ENCODE measurements around the gene TRERF1. TPM values are rescaled to one million over a fixed set of nuclear protein-coding genes. Genes with fewer than 3 reads are reported as not detected.
"Not testable (repeated sequence)": the region's sequence is repeated elsewhere in the genome, so short reads cannot be mapped to it uniquely, and the experiment has no call there.

TRERF1 gene
- polyA plus RNA-seq, 1 donor (not counting 4 experiments of a cell fraction or from before 2014, with no cell fraction given) = 4.8 TPM

DNA sequence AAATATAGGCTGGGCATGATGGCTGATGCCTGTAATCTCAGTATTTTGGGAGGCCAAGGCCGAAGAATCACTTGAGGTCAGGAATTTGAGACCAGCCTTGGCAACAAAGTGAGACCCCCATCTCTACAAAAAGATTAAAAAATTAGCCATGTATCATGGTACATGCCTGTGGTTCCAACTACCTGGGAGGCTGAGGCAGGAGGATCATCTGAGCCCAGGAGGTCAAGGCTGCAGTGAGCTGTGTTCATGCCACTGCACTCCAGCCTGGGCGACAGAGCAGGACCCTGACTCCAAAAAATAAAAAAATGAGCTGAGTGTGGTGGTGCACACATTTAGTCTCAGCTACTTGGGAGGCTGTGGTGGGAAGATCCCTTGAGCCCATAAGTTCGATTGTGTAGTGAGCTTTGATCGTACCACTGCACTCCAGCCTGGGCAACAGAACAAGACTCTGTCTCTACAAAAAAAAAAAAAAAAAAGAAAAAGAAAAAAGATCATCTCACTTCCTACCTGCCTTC is 246.9 kb downstream of the TRERF1 start:
- H4K20me1 ChIP-seq (ENCODE audit: control insufficient read depth, extremely low read depth, insufficient read depth, low read length) = no peaks in the 10 kb centered on the region
- H3K4me3 ChIP-seq (ENCODE audit: control insufficient read depth in 2 of 3, extremely low read depth in 1 of 3, insufficient read depth in 2 of 3, low read depth in 1 of 3, low read length in 3 of 3) = no peak overlapping the region
- FAIRE-seq (no peak), DNase-seq (ENCODE audit: low read depth, low spot score) (no peak)
- H3K4me1 ChIP-seq (ENCODE audit: control insufficient read depth, extremely low read depth, insufficient read depth, low read length) = peaks cover 8% of the 10 kb centered on the region
- H3K79me2 ChIP-seq (ENCODE audit: control insufficient read depth, insufficient read depth, low read length) = no peaks in the 10 kb centered on the region
- no peaks in the 10 kb centered on the region for H3K9me1 ChIP-seq (ENCODE audit: control insufficient read depth, extremely low read depth, insufficient read depth, low read length)
- no peak overlapping the region for H3K27ac ChIP-seq (ENCODE audit: control insufficient read depth, insufficient read depth, low read length)
- no peaks in the 10 kb centered on the region for H3K27me3 ChIP-seq (ENCODE audit: control insufficient read depth, extremely low read depth, insufficient read depth, low read length)
- no peaks in the 10 kb centered on the region for H3K9me3 ChIP-seq (ENCODE audit: control insufficient read depth, low read depth, low read length)
- H3K4me2 ChIP-seq (ENCODE audit: control insufficient read depth, extremely low read depth, insufficient read depth, low read depth, low read length) = no peak overlapping the region
- H3K9ac ChIP-seq (ENCODE audit: control insufficient read depth, extremely low read depth, insufficient read depth, low read length) = no peak overlapping the region
- peaks cover 9 to 14% of the 10 kb centered on the region in 2 experiments for H3K36me3 ChIP-seq (ENCODE audit: control insufficient read depth in 2 of 2, extremely low read depth in 1 of 2, insufficient read depth in 2 of 2, low read length in 2 of 2)
- TF ChIP-seq CTCF (optimal IDR thresholded peaks at IDR 0.05 in 1 of 3, IDR thresholded peaks at IDR 0.05 in 1 of 3, conservative IDR thresholded peaks at IDR 0.05 in 1 of 3; ENCODE audit: extremely low read depth in 1 of 3, insufficient read depth in 2 of 3, low read length in 3 of 3) = no peak
- TF ChIP-seq EZH2 (IDR thresholded peaks at IDR 0.05; ENCODE audit: low read length) = no peak
- no peak overlapping the region for H2AFZ ChIP-seq (ENCODE audit: control insufficient read depth, low read length)
- dilution Hi-C loops (cut with MboI; ENCODE audit: extremely low pct_ligation_motif_present, low sequenced_read_pairs) = no loop called here

- FAIRE-seq = no peak
- dilution Hi-C loops (cut with MboI; ENCODE audit: extremely low pct_ligation_motif_present, low sequenced_read_pairs) = no loop called here
- peaks cover 12% of the 10 kb centered on the region for H3K4me1 ChIP-seq (ENCODE audit: control insufficient read depth, extremely low read depth, insufficient read depth, low read length)
Observed at GRCh38 chr6:42203183-42203582, 248.5 kb downstream of the TRERF1 start.

DNA sequence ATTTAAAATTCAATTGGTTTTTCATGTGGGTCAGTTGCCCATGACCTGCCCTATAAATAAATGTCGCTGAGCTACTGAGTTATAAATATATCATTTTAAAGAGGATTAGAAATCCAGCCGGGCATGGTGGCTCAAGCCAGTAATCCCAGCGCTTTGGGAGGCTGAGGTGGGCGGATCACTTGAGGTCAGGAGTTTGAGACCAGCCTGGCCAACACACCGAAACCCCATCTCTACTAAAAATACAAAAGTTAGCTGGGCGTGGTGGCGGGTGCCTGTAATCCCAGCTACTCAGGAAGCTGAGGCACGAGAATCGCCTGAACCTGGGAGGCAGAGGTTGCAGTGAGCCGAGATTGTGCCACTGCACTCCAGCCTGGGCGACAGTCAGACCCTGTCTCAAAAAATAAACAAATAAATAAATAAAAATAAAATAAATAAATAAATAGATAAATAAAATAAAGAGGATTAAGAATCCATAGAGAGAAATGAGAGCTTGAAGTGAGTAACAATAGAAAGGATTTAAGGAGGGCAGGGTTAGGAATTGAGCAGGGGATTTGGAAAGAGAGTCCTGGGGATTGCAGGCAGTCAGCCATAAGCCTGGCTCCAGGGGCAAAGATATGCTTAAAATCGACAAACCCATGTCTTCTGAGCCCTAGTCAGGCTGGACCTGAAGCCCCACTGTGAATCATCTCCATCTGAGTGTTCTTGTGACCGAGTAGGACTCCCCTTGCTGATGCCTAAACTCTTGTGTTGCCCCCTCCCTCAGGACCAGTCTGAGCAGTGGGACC is 249.4 kb downstream of the TRERF1 start:
- DNase-seq (ENCODE audit: low read depth, low spot score); H2AFZ ChIP-seq (ENCODE audit: control insufficient read depth, low read length); H3K36me3 ChIP-seq (ENCODE audit: control insufficient read depth in 2 of 2, extremely low read depth in 1 of 2, insufficient read depth in 2 of 2, low read length in 2 of 2); H3K27me3 ChIP-seq (ENCODE audit: control insufficient read depth, extremely low read depth, insufficient read depth, low read length); H3K79me2 ChIP-seq (ENCODE audit: control insufficient read depth, insufficient read depth, low read length); H4K20me1 ChIP-seq (ENCODE audit: control insufficient read depth, extremely low read depth, insufficient read depth, low read length); H3K9ac ChIP-seq (ENCODE audit: control insufficient read depth, extremely low read depth, insufficient read depth, low read length); dilution Hi-C loops (cut with MboI; ENCODE audit: extremely low pct_ligation_motif_present, low sequenced_read_pairs); H3K9me3 ChIP-seq (ENCODE audit: control insufficient read depth, low read depth, low read length); H3K4me3 ChIP-seq (ENCODE audit: control insufficient read depth in 2 of 3, extremely low read depth in 1 of 3, insufficient read depth in 2 of 3, low read depth in 1 of 3, low read length in 3 of 3); H3K27ac ChIP-seq (ENCODE audit: control insufficient read depth, insufficient read depth, low read length); H3K9me1 ChIP-seq (ENCODE audit: control insufficient read depth, extremely low read depth, insufficient read depth, low read length); FAIRE-seq; H3K4me2 ChIP-seq (ENCODE audit: control insufficient read depth, extremely low read depth, insufficient read depth, low read depth, low read length): not testable (repeated sequence)
- H3K4me1 ChIP-seq (ENCODE audit: control insufficient read depth, extremely low read depth, insufficient read depth, low read length) = peaks cover 18% of the 10 kb centered on the region

More at GRCh38 chr6:42203183-42203582, 248.5 kb downstream of the TRERF1 start:
- Histone ChIP-seq H2AFZ (ENCODE audit: control insufficient read depth, low read length) (no peak overlapping the region), H3K27me3 (ENCODE audit: control insufficient read depth, extremely low read depth, insufficient read depth, low read length) (no peaks in the 10 kb centered on the region), H4K20me1 (ENCODE audit: control insufficient read depth, extremely low read depth, insufficient read depth, low read length) (no peaks in the 10 kb centered on the region), H3K4me3 (ENCODE audit: control insufficient read depth in 2 of 3, extremely low read depth in 1 of 3, insufficient read depth in 2 of 3, low read depth in 1 of 3, low read length in 3 of 3) (no peak overlapping the region), H3K4me2 (ENCODE audit: control insufficient read depth, extremely low read depth, insufficient read depth, low read depth, low read length) (no peak overlapping the region), H3K9me3 (ENCODE audit: control insufficient read depth, low read depth, low read length) (no peaks in the 10 kb centered on the region), H3K79me2 (ENCODE audit: control insufficient read depth, insufficient read depth, low read length) (no peaks in the 10 kb centered on the region), H3K36me3 (ENCODE audit: control insufficient read depth in 2 of 2, extremely low read depth in 1 of 2, insufficient read depth in 2 of 2, low read length in 2 of 2) (peaks cover 2 to 7% of the 10 kb centered on the region in 2 experiments), H3K9ac (ENCODE audit: control insufficient read depth, extremely low read depth, insufficient read depth, low read length) (no peak overlapping the region), H3K27ac (ENCODE audit: control insufficient read depth, insufficient read depth, low read length) (no peak overlapping the region), H3K9me1 (ENCODE audit: control insufficient read depth, extremely low read depth, insufficient read depth, low read length) (no peaks in the 10 kb centered on the region)
- TF ChIP-seq CTCF (optimal IDR thresholded peaks at IDR 0.05 in 1 of 3, IDR thresholded peaks at IDR 0.05 in 1 of 3, conservative IDR thresholded peaks at IDR 0.05 in 1 of 3; ENCODE audit: extremely low read depth in 1 of 3, insufficient read depth in 2 of 3, low read length in 3 of 3) (no peak), EZH2 (IDR thresholded peaks at IDR 0.05; ENCODE audit: low read length) (no peak)
- DNase-seq (ENCODE audit: low read depth, low spot score) = no peak

Data from keratinocyte (primary cell).